PFSK-1 (cell line): Measurements from ENCODE around the gene MTERF4. TPM values are rescaled to one million over a fixed set of nuclear protein-coding genes. Genes with fewer than 3 reads are reported as not detected.
A peak's percentile ranks its signal among the peaks of the same experiment; 100 is the strongest.

ENCODE experiments used
- FOXP2 ChIP-seq: optimal IDR thresholded peaks from 2 replicates; pipeline ENCODE3; 2011; ENCODE audit warnings: borderline replicate concordance, control low read depth, inconsistent platforms; ENCODE audit not compliant: insufficient read depth; ENCODE audit errors: extremely low read length, extremely low read depth
- POLR2AphosphoS5 ChIP-seq: IDR thresholded peaks from 2 replicates; pipeline ENCODE4 v1.6.1; 2012; ENCODE audit warnings: low read depth, mild to moderate bottlenecking, control low read depth, low read length, moderate library complexity
- SIN3A ChIP-seq: IDR thresholded peaks from 2 replicates; pipeline ENCODE4 v1.6.1; 2012; ENCODE audit warnings: mild to moderate bottlenecking, low read length, moderate library complexity, borderline replicate concordance; ENCODE audit not compliant: insufficient read depth
- TAF1 ChIP-seq: IDR thresholded peaks from 2 replicates; pipeline ENCODE4 v1.6.1; 2012; ENCODE audit warnings: low read length, control low read depth, borderline replicate concordance; ENCODE audit not compliant: insufficient read depth
- polyA plus RNA-seq: library from polyadenylated mRNA; unstranded; fragments of >200 nt; gene quantifications from one replicate; pipeline ENCODE4 v1.2.1, GENCODE V29; 2012; ENCODE audit warnings: low read depth, missing spikeins; ENCODE audit not compliant: insufficient read length
- TF ChIP-seq, protein P1 (sequence below), 2 experiments: IDR thresholded peaks; 2 replicates each; pipeline versions ENCODE4 v1.6.1 to v1.8.0; 2011 to 2012; ENCODE audit warnings: low read depth in 2 of 2, low read length in 2 of 2, control low read depth in 1 of 2, inconsistent platforms in 1 of 2, mild to moderate bottlenecking in 1 of 2, moderate library complexity in 1 of 2; ENCODE audit not compliant: insufficient read depth in 1 of 2

MTERF4 gene, protein sequence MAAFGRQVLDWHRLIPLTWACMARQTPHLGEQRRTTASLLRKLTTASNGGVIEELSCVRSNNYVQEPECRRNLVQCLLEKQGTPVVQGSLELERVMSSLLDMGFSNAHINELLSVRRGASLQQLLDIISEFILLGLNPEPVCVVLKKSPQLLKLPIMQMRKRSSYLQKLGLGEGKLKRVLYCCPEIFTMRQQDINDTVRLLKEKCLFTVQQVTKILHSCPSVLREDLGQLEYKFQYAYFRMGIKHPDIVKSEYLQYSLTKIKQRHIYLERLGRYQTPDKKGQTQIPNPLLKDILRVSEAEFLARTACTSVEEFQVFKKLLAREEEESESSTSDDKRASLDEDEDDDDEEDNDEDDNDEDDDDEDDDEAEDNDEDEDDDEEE
- 32.2 TPM for polyA plus RNA-seq

GRCh38 chr2:241102239-241102803 lies at the start of gene MTERF4:
Gene MTERF4 (minus strand): TSS chr2:241102287. CDS start chr2:241102273, 14 bp downstream.
- TF ChIP-seq POLR2AphosphoS5 = peak; percentile 76
- peak; percentile 77 for TF ChIP-seq TAF1
- TF ChIP-seq SIN3A = no peak
- TF ChIP-seq, protein P1, sequence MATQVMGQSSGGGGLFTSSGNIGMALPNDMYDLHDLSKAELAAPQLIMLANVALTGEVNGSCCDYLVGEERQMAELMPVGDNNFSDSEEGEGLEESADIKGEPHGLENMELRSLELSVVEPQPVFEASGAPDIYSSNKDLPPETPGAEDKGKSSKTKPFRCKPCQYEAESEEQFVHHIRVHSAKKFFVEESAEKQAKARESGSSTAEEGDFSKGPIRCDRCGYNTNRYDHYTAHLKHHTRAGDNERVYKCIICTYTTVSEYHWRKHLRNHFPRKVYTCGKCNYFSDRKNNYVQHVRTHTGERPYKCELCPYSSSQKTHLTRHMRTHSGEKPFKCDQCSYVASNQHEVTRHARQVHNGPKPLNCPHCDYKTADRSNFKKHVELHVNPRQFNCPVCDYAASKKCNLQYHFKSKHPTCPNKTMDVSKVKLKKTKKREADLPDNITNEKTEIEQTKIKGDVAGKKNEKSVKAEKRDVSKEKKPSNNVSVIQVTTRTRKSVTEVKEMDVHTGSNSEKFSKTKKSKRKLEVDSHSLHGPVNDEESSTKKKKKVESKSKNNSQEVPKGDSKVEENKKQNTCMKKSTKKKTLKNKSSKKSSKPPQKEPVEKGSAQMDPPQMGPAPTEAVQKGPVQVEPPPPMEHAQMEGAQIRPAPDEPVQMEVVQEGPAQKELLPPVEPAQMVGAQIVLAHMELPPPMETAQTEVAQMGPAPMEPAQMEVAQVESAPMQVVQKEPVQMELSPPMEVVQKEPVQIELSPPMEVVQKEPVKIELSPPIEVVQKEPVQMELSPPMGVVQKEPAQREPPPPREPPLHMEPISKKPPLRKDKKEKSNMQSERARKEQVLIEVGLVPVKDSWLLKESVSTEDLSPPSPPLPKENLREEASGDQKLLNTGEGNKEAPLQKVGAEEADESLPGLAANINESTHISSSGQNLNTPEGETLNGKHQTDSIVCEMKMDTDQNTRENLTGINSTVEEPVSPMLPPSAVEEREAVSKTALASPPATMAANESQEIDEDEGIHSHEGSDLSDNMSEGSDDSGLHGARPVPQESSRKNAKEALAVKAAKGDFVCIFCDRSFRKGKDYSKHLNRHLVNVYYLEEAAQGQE (IDR thresholded peaks at IDR 0.05; ENCODE audit: insufficient read depth in 1 of 2, low read depth in 2 of 2, low read length in 2 of 2) = no peak
- TF ChIP-seq FOXP2 = peak; percentile 98

DNA sequence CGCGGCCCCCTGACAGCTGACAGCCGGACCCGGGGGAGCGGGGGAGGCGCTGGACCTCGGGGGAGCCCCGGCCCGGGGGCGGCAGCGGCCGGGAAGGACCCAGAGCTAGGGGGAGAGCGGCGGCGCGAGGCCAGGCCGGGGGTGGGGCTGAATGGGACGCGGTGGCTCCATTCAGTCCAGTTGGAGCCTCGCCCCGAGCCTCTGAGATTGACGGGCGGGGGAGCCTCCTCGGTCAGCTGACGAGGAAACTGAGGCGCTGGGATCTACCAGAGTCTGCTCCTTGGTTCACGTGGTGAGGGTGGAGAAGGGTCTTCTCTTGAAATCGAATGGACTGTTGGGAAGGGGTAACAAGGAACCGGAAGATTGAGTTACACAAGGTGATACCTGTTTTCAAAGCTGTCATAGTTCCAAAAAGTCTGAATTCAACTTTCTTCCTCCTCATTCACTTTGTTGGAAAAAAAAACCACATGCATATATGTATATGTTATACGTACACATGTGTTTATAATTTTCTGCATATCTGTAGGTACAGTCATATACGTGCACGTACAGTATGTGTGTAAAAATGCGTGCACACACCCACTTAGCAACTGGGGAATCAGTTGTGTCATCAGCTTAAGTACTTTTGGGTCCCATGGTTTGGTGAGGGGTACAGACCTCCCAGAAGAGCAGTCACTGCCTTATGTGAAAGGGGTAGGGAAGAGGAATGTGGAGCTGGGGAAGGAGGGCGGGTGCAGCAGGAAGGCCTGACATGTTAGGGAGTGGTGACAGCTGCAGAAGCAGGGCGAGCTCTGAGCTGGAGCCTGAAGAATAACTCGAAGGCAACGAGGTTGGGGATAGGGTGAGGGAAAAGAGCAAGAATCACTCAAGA lies 48.8 kb upstream of the MTERF4 start:
- TF ChIP-seq TAF1 = no peak; the same call in 1 of the 2 replicates
- no peak for TF ChIP-seq FOXP2
- no peak for TF ChIP-seq SIN3A
- TF ChIP-seq, protein P1 (IDR thresholded peaks at IDR 0.05; ENCODE audit: insufficient read depth in 1 of 2, low read depth in 2 of 2, low read length in 2 of 2) = no peak
- TF ChIP-seq POLR2AphosphoS5 = no peak

DNA sequence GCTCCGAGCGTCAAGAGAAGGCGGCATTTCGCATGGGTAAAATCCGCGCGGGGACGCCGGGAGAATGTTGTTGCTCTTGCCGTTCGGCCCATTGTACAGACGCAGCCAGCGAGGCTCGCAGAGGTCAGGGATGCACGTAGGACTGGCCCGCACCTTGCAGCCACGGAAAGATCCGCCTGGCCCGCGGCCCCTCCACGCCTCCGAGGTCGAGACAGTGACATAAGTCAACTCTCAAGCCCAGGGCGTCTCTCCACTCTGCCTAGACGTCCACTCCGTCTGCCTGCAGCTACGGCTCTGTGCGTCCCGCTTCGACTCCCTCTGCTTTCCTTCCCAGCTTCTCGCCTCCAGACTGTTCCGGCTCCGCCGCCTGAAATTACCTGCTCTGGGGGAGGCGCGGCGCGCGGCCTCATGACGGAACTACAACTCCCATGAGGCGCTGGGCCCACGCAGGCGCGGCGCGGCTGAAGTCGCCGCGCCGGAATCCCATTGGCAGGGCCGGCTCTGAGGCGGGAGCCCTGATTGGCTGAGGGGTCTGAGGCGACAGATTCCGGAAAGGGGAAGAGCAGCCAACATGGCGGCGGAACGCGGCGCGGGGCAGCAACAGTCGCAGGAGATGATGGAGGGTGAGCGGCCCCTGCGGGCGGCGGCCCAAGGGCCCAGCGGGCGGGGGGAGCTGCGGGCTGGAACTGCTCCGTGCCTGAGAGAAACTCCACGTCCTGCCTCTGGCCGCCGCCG lies 48.0 kb upstream of the MTERF4 start, which contains the start of gene PPP1R7:
TSS of gene PPP1R7 (plus strand) at position 543 of the 735 bp plus-strand sequence. CDS start at position 572, 29 bp downstream.
- TF ChIP-seq, protein P1 (IDR thresholded peaks at IDR 0.05; ENCODE audit: insufficient read depth in 1 of 2, low read depth in 2 of 2, low read length in 2 of 2) = no peak
- 0 out of 2 replicates have a peak, but pooled peaks have one; percentile 71 for TF ChIP-seq TAF1
- TF ChIP-seq POLR2AphosphoS5 = peak; percentile 58; the same call in 1 of the 2 replicates
- TF ChIP-seq SIN3A = no peak
- TF ChIP-seq FOXP2 = peak; percentile 10

GRCh38 chr2:241149675-241149924 lies 47.5 kb upstream of the MTERF4 start:
- TF ChIP-seq TAF1 = no peak
- no peak for TF ChIP-seq SIN3A
- no peak for TF ChIP-seq POLR2AphosphoS5
- TF ChIP-seq, protein P1 (IDR thresholded peaks at IDR 0.05; ENCODE audit: insufficient read depth in 1 of 2, low read depth in 2 of 2, low read length in 2 of 2) = no peak
- no peak for TF ChIP-seq FOXP2
